PFSK-1 (cell line): ENCODE measurements around the gene TNNT2.

Experiments
- FOXP2 ChIP-seq: optimal IDR thresholded peaks from 2 replicates; pipeline ENCODE3; 2011; ENCODE audit warnings: borderline replicate concordance, control low read depth, inconsistent platforms; ENCODE audit not compliant: insufficient read depth; ENCODE audit errors: extremely low read length, extremely low read depth
- POLR2AphosphoS5 ChIP-seq: IDR thresholded peaks from 2 replicates; pipeline ENCODE4 v1.6.1; 2012; ENCODE audit warnings: low read depth, mild to moderate bottlenecking, control low read depth, low read length, moderate library complexity
- SIN3A ChIP-seq: IDR thresholded peaks from 2 replicates; pipeline ENCODE4 v1.6.1; 2012; ENCODE audit warnings: mild to moderate bottlenecking, low read length, moderate library complexity, borderline replicate concordance; ENCODE audit not compliant: insufficient read depth
- TAF1 ChIP-seq: IDR thresholded peaks from 2 replicates; pipeline ENCODE4 v1.6.1; 2012; ENCODE audit warnings: low read length, control low read depth, borderline replicate concordance; ENCODE audit not compliant: insufficient read depth
- TF ChIP-seq, protein P1 (sequence below), 2 experiments: IDR thresholded peaks; 2 replicates each; pipeline versions ENCODE4 v1.6.1 to v1.8.0; 2011 to 2012; ENCODE audit warnings: low read depth in 2 of 2, low read length in 2 of 2, control low read depth in 1 of 2, inconsistent platforms in 1 of 2, mild to moderate bottlenecking in 1 of 2, moderate library complexity in 1 of 2; ENCODE audit not compliant: insufficient read depth in 1 of 2

DNA sequence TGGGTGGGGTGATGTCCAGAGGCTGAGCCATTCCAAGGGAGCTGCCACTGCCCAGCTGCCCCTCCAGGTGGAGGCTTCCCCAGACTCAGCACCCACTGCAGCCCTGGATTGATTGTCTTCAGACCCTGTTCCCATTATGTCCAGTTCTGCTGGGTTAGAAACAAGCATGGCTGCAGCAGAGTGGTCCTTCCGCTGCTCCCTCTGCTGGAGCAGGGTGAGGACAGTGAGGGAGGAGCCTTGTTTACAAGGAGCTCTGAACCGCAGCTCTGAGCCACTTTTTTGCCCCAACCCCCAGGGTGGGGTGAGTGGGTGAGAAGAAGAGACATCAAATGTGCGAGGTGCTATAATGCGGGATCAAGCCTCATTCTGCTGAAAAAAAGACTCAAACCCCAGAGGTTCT lies 2.3 kb downstream of the TNNT2 start:
- TF ChIP-seq POLR2AphosphoS5 (no peak), TAF1 (no peak), SIN3A (no peak), FOXP2 (no peak)
- TF ChIP-seq, protein P1, sequence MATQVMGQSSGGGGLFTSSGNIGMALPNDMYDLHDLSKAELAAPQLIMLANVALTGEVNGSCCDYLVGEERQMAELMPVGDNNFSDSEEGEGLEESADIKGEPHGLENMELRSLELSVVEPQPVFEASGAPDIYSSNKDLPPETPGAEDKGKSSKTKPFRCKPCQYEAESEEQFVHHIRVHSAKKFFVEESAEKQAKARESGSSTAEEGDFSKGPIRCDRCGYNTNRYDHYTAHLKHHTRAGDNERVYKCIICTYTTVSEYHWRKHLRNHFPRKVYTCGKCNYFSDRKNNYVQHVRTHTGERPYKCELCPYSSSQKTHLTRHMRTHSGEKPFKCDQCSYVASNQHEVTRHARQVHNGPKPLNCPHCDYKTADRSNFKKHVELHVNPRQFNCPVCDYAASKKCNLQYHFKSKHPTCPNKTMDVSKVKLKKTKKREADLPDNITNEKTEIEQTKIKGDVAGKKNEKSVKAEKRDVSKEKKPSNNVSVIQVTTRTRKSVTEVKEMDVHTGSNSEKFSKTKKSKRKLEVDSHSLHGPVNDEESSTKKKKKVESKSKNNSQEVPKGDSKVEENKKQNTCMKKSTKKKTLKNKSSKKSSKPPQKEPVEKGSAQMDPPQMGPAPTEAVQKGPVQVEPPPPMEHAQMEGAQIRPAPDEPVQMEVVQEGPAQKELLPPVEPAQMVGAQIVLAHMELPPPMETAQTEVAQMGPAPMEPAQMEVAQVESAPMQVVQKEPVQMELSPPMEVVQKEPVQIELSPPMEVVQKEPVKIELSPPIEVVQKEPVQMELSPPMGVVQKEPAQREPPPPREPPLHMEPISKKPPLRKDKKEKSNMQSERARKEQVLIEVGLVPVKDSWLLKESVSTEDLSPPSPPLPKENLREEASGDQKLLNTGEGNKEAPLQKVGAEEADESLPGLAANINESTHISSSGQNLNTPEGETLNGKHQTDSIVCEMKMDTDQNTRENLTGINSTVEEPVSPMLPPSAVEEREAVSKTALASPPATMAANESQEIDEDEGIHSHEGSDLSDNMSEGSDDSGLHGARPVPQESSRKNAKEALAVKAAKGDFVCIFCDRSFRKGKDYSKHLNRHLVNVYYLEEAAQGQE (IDR thresholded peaks at IDR 0.05; ENCODE audit: insufficient read depth in 1 of 2, low read depth in 2 of 2, low read length in 2 of 2) = no peak
